Skeletal muscle satellite cell (primary cell): ENCODE data around the gene SCG3.

Source experiments
- H3K27me3 ChIP-seq: 2 replicates; pipeline ENCODE4 v1.7.0; 2013; ENCODE audit warnings: low read length; ENCODE audit not compliant: control insufficient read depth, insufficient read depth
- H3K36me3 ChIP-seq: 2 replicates; pipeline ENCODE4 v1.7.0; 2013; ENCODE audit warnings: mild to moderate bottlenecking, control low read depth, low read length; ENCODE audit not compliant: insufficient read depth
- H3K4me1 ChIP-seq: 2 replicates; pipeline ENCODE4 v1.7.0; 2013; ENCODE audit warnings: low read length; ENCODE audit not compliant: control insufficient read depth, insufficient read depth
- H3K4me2 ChIP-seq: 2 replicates; pipeline ENCODE4 v1.7.0; 2013; ENCODE audit warnings: mild to moderate bottlenecking, low read length
- H3K4me3 ChIP-seq: 2 replicates; pipeline ENCODE4 v1.7.0; 2013; ENCODE audit warnings: low read length
- H3K9ac ChIP-seq: 2 replicates; pipeline ENCODE4 v1.7.0; 2013; ENCODE audit warnings: mild to moderate bottlenecking, low read depth, low read length, moderate library complexity
- H3K9me3 ChIP-seq: replicated peaks from 2 replicates; pipeline ENCODE4 v1.7.0; 2013; ENCODE audit warnings: mild to moderate bottlenecking, control low read depth, low read length

SCG3 gene

GRCh38 chr15:51658664-51659063 lies 22.6 kb upstream of the SCG3 start:
- Histone ChIP-seq H3K36me3 (no peaks in the 10 kb centered on the region), H3K4me2 (no peak overlapping the region), H3K27me3 (peaks cover 9% of the 10 kb centered on the region), H3K4me3 (no peak overlapping the region), H3K4me1 (no peaks in the 10 kb centered on the region), H3K9me3 (no peaks in the 10 kb centered on the region), H3K9ac (no peak overlapping the region)

- Histone ChIP-seq H3K27me3 (peaks cover 8% of the 10 kb centered on the region), H3K36me3 (no peaks in the 10 kb centered on the region), H3K4me3 (no peak overlapping the region), H3K4me2 (no peak overlapping the region), H3K4me1 (no peaks in the 10 kb centered on the region), H3K9ac (no peak overlapping the region), H3K9me3 (no peaks in the 10 kb centered on the region)
These were observed 20.2 kb upstream of the SCG3 start for GRCh38 chr15:51661072-51661471.

GRCh38 chr15:51667478-51667877 lies 13.8 kb upstream of the SCG3 start:
- Histone ChIP-seq H3K9ac (no peak overlapping the region), H3K4me3 (no peak overlapping the region), H3K36me3 (no peaks in the 10 kb centered on the region), H3K4me1 (no peaks in the 10 kb centered on the region), H3K4me2 (no peak overlapping the region), H3K27me3 (peaks cover 32% of the 10 kb centered on the region), H3K9me3 (no peaks in the 10 kb centered on the region)

GRCh38 chr15:51668446-51668845 lies 12.9 kb upstream of the SCG3 start:
- Histone ChIP-seq H3K4me2 (no peak overlapping the region), H3K4me3 (no peak overlapping the region), H3K9ac (no peak overlapping the region), H3K9me3 (no peaks in the 10 kb centered on the region), H3K4me1 (no peaks in the 10 kb centered on the region), H3K27me3 (peaks cover 32% of the 10 kb centered on the region), H3K36me3 (no peaks in the 10 kb centered on the region)

- H3K4me3 ChIP-seq, result no peak overlapping the region
These were observed 11.9 kb upstream of the SCG3 start for GRCh38 chr15:51669381-51669780.

GRCh38 chr15:51672155-51672687 lies 9.1 kb upstream of the SCG3 start:
- Histone ChIP-seq H3K4me1 (no peaks in the 10 kb centered on the region), H3K9ac (no peak overlapping the region), H3K4me3 (no peak overlapping the region), H3K36me3 (no peaks in the 10 kb centered on the region), H3K9me3 (no peaks in the 10 kb centered on the region), H3K4me2 (no peak overlapping the region), H3K27me3 (peaks cover 46% of the 10 kb centered on the region)

More at GRCh38 chr15:51669381-51669780, 11.9 kb upstream of the SCG3 start:
- H3K4me2 ChIP-seq, result no peak overlapping the region
- no peaks in the 10 kb centered on the region for H3K36me3 ChIP-seq
- no peaks in the 10 kb centered on the region for H3K9me3 ChIP-seq
- no peaks in the 10 kb centered on the region for H3K4me1 ChIP-seq
- peaks cover 38% of the 10 kb centered on the region for H3K27me3 ChIP-seq
- no peak overlapping the region for H3K9ac ChIP-seq

GRCh38 chr15:51672913-51673857 lies 8.1 kb upstream of the SCG3 start:
- Histone ChIP-seq H3K27me3 (peaks cover 39% of the 10 kb centered on the region), H3K4me3 (no peak overlapping the region), H3K36me3 (no peaks in the 10 kb centered on the region), H3K4me2 (no peak overlapping the region), H3K9me3 (no peaks in the 10 kb centered on the region), H3K9ac (no peak overlapping the region), H3K4me1 (no peaks in the 10 kb centered on the region)

- Histone ChIP-seq H3K27me3 (peaks cover 41% of the 10 kb centered on the region), H3K36me3 (no peaks in the 10 kb centered on the region), H3K4me2 (no peak overlapping the region), H3K4me1 (no peaks in the 10 kb centered on the region), H3K9me3 (no peaks in the 10 kb centered on the region), H3K9ac (no peak overlapping the region), H3K4me3 (no peak overlapping the region)
These were observed 6.1 kb upstream of the SCG3 start for GRCh38 chr15:51675234-51675633.

GRCh38 chr15:51677021-51677420 lies 4.3 kb upstream of the SCG3 start:
- no peak overlapping the region for H3K9ac ChIP-seq
- H3K27me3 ChIP-seq, result peaks cover 49% of the 10 kb centered on the region
- no peak overlapping the region for H3K4me3 ChIP-seq
- no peaks in the 10 kb centered on the region for H3K9me3 ChIP-seq
- H3K4me1 ChIP-seq, result no peaks in the 10 kb centered on the region
- H3K4me2 ChIP-seq, result no peak overlapping the region
- no peaks in the 10 kb centered on the region for H3K36me3 ChIP-seq

GRCh38 chr15:51677452-51677851 lies 3.9 kb upstream of the SCG3 start:
- Histone ChIP-seq H3K9ac (no peak overlapping the region), H3K4me2 (no peak overlapping the region), H3K4me3 (no peak overlapping the region), H3K27me3 (peaks cover 46% of the 10 kb centered on the region), H3K9me3 (no peaks in the 10 kb centered on the region), H3K4me1 (no peaks in the 10 kb centered on the region), H3K36me3 (no peaks in the 10 kb centered on the region)

- H3K36me3 ChIP-seq, result no peaks in the 10 kb centered on the region
- no peak overlapping the region for H3K4me3 ChIP-seq
- no peak overlapping the region for H3K9ac ChIP-seq
- H3K9me3 ChIP-seq, result no peaks in the 10 kb centered on the region
- H3K27me3 ChIP-seq, result peaks cover 43% of the 10 kb centered on the region
- H3K4me1 ChIP-seq, result no peaks in the 10 kb centered on the region
- H3K4me2 ChIP-seq, result no peak overlapping the region
These were observed 3.2 kb upstream of the SCG3 start for GRCh38 chr15:51678096-51678495.

GRCh38 chr15:51680321-51680720 lies 982 bp upstream of the SCG3 start:
- Histone ChIP-seq H3K36me3 (no peaks in the 10 kb centered on the region), H3K27me3 (peaks cover 30% of the 10 kb centered on the region), H3K9me3 (no peaks in the 10 kb centered on the region), H3K4me3 (no peak overlapping the region), H3K4me2 (no peak overlapping the region), H3K4me1 (no peaks in the 10 kb centered on the region), H3K9ac (no peak overlapping the region)
